CD4-positive, alpha-beta T cell (primary cell): ENCODE data around the gene RAE1. TPM values are rescaled to one million over a fixed set of nuclear protein-coding genes. Genes with fewer than 3 reads are reported as not detected.

Source experiments
- ATAC-seq: fragments of 200-7000 bp; cut with Tn5 transposase; one replicate; pipeline ENCODE4 v1.10.0; 2022; ENCODE audit warnings: mild to moderate bottlenecking; ENCODE audit not compliant: poor library complexity
- CTCF ChIA-PET: fragments of 350-600 bp; sonication (Branson Sonifier 250); formaldehyde crosslinking; loops from one replicate; lab custom pipeline; 2021; ENCODE audit warnings: antibody characterized with exemption, inconsistent platforms; lab: Charles Lee
- POLR2A ChIA-PET: fragments of 350-600 bp; sonication (Branson Sonifier 250); formaldehyde crosslinking; loops from one replicate; lab custom pipeline; 2021; ENCODE audit warnings: antibody characterized with exemption, inconsistent platforms; lab: Charles Lee
- DNase-seq, 14 experiments: peaks; one replicate each; pipeline ENCODE4 v3.0.0-alpha.2; 2013 to 2020; ENCODE audit warnings: mixed read lengths in 2 of 14
- H3K27ac ChIP-seq, 2 donors: one replicate each; pipeline versions ENCODE4 v1.5.1 to v1.7.0; 2013; ENCODE audit warnings: low read length in 2 of 2, low read depth in 1 of 2, mild to moderate bottlenecking in 1 of 2
- H3K27me3 ChIP-seq, 2 experiments: 1 replicate in 1 of 2; 2 replicates in 1 of 2; pipeline versions ENCODE4 v1.6.1 to v1.7.0; 2013; ENCODE audit warnings: low read length in 2 of 2, control low read depth in 1 of 2, mild to moderate bottlenecking in 1 of 2, moderate library complexity in 1 of 2; ENCODE audit not compliant: insufficient read depth in 2 of 2, control insufficient read depth in 1 of 2
- H3K36me3 ChIP-seq: one replicate; pipeline ENCODE4 v1.6.1; 2013; ENCODE audit warnings: low read length, control low read depth; ENCODE audit not compliant: insufficient read depth
- H3K4me1 ChIP-seq: one replicate; pipeline ENCODE4 v1.6.1; 2013; ENCODE audit warnings: low read length, control low read depth; ENCODE audit not compliant: insufficient read depth
- H3K4me3 ChIP-seq: one replicate; pipeline ENCODE4 v1.5.1; 2013; ENCODE audit warnings: mild to moderate bottlenecking, low read length, moderate library complexity
- H3K9me3 ChIP-seq, 2 experiments: 1 replicate in 1 of 2; 2 replicates in 1 of 2; pipeline versions ENCODE4 v1.6.1 to v1.7.0; 2013; ENCODE audit warnings: low read length in 2 of 2, mild to moderate bottlenecking in 2 of 2, control low read depth in 1 of 2, moderate library complexity in 1 of 2; ENCODE audit not compliant: control insufficient read depth in 1 of 2, insufficient read depth in 1 of 2
- H3K27ac Mint-ChIP-seq: one replicate; pipeline ENCODE4 v1.8.0; 2020; ENCODE audit warnings: mixed read lengths
- H3K27me3 Mint-ChIP-seq: one replicate; pipeline ENCODE4 v1.8.0; 2021; ENCODE audit warnings: mixed read lengths
- H3K36me3 Mint-ChIP-seq: one replicate; pipeline ENCODE4 v1.8.0; 2021; ENCODE audit warnings: low read depth, mixed read lengths
- H3K4me1 Mint-ChIP-seq: one replicate; pipeline ENCODE4 v1.8.0; 2021; ENCODE audit warnings: low read depth, mixed read lengths
- H3K4me3 Mint-ChIP-seq: one replicate; pipeline ENCODE4 v1.8.0; 2020; ENCODE audit warnings: mild to moderate bottlenecking, mixed read lengths
- H3K9me3 Mint-ChIP-seq: one replicate; pipeline ENCODE4 v1.8.0; 2020; ENCODE audit warnings: mixed read lengths
- CTCF ChIP-seq: fragments of 200-600 bp; IDR thresholded peaks from one replicate; pipeline ENCODE4 v1.8.0; 2022; ENCODE audit warnings: antibody characterized with exemption, mild to moderate bottlenecking
- intact Hi-C, 2 experiments: fragments of 100-400 bp; cut with DNase I in 1 of 2; cut with micrococcal nuclease in 1 of 2; formaldehyde crosslinking; loops; one replicate each; pipeline versions ENCODE4 v1.15.1 to v1.9.0; 2023 to 2025; cut with DNase I, micrococcal nuclease
- total RNA-seq, 174 experiments: library from RNA in 2 of 174; stranded (reverse) in 2 of 174; gene quantifications; one replicate each; pipeline ENCODE4 v1.2.3 and lab custom pipeline; 2021 to 2026

The RAE1 gene
- total RNA-seq, 2 experiments from 2014 or later, result 58.8 to 60.7 TPM

- Histone ChIP-seq H3K27ac (peak overlapping the region; percentile 90 to 99), H3K9me3 (no peaks in the 10 kb centered on the region), H3K36me3 (peaks cover 88% of the 10 kb centered on the region), H3K4me1 (peaks cover 100% of the 10 kb centered on the region), H3K27me3 (no peaks in the 10 kb centered on the region), H3K4me3 (peak overlapping the region; percentile 54)
- ATAC-seq (peak; percentile 71), DNase-seq (peak; percentile 83 to 97 (median 94))
- Mint-ChIP-seq H3K9me3 (no peaks in the 10 kb centered on the region), H3K4me1 (peaks cover 95% of the 10 kb centered on the region), H3K36me3 (peaks cover 99% of the 10 kb centered on the region), H3K4me3 (peak overlapping the region; percentile 85), H3K27ac (peak overlapping the region; percentile 96), H3K27me3 (peaks cover 4% of the 10 kb centered on the region)
- intact Hi-C loops, result loop anchor here (1.0 to 5.0 kb wide), 6 partner anchors 9 to 1259 kb away; partner anchors contain the start of genes PMEPA1 (in 1 of the 2) and RAB22A (in 1 of the 2)
- no peak for TF ChIP-seq CTCF
- ChIA-PET POLR2A (interaction anchor here (0.6 to 7.1 kb wide), 33 partner anchors 8 to 1712 kb away, joined by 3 to 150 read pairs (median 5); partner anchors contain the start of genes AURKA, CASS4, CSTF1 and RBM38), CTCF (interaction anchor here (0.6 to 2.2 kb wide), 8 partner anchors 8 to 468 kb away, joined by 3 to 14 read pairs (median 4); no protein-coding TSS in a partner anchor)
Observed at GRCh38 chr20:57398231-57398821, 47.3 kb downstream of the RAE1 start.

- Histone ChIP-seq H3K4me3 (peak overlapping the region; percentile 54), H3K9me3 (no peaks in the 10 kb centered on the region), H3K27me3 (no peaks in the 10 kb centered on the region), H3K36me3 (peaks cover 88% of the 10 kb centered on the region), H3K27ac (peak overlapping the region; percentile 90 to 99), H3K4me1 (peaks cover 100% of the 10 kb centered on the region)
- POLR2A ChIA-PET, result interaction anchor here (0.6 to 7.1 kb wide), 25 partner anchors 9 to 1007 kb away, joined by 3 to 150 read pairs (median 13); partner anchors contain the start of genes AURKA, CSTF1, RBM38 and ZBP1
- peak overlapping the region; percentile 85 for H3K4me3 Mint-ChIP-seq
- CTCF ChIA-PET, result interaction anchor here (0.6 to 2.2 kb wide), 8 partner anchors 8 to 467 kb away, joined by 3 to 14 read pairs (median 4); no protein-coding TSS in a partner anchor
- ATAC-seq, result no peak
- no peaks in the 10 kb centered on the region for H3K9me3 Mint-ChIP-seq
- no peak for TF ChIP-seq CTCF
- peaks cover 4% of the 10 kb centered on the region for H3K27me3 Mint-ChIP-seq
- intact Hi-C loops, result loop anchor here (1.0 to 5.0 kb wide), 6 partner anchors 10 to 1258 kb away; partner anchors contain the start of genes PMEPA1 (in 1 of the 2) and RAB22A (in 1 of the 2)
- DNase-seq, result peak in 1 of 14 experiments; percentile 24
- peaks cover 99% of the 10 kb centered on the region for H3K36me3 Mint-ChIP-seq
- peaks cover 95% of the 10 kb centered on the region for H3K4me1 Mint-ChIP-seq
- peak overlapping the region; percentile 96 for H3K27ac Mint-ChIP-seq
Observed at GRCh38 chr20:57398901-57399535, 48.0 kb downstream of the RAE1 start.

GRCh38 chr20:57399587-57400155, 48.6 kb downstream of the RAE1 start:
- no peaks in the 10 kb centered on the region for H3K9me3 Mint-ChIP-seq
- H3K36me3 ChIP-seq, result peaks cover 88% of the 10 kb centered on the region
- no peaks in the 10 kb centered on the region for H3K27me3 ChIP-seq
- H3K9me3 ChIP-seq, result no peaks in the 10 kb centered on the region
- peaks cover 99% of the 10 kb centered on the region for H3K36me3 Mint-ChIP-seq
- H3K27ac Mint-ChIP-seq, result peak overlapping the region; percentile 96
- H3K27ac ChIP-seq, result peak overlapping the region; percentile 90 to 99
- ATAC-seq, result no peak
- peaks cover 90% of the 10 kb centered on the region for H3K4me1 Mint-ChIP-seq
- H3K4me1 ChIP-seq, result peaks cover 100% of the 10 kb centered on the region
- TF ChIP-seq CTCF, result no peak
- H3K4me3 ChIP-seq, result peak overlapping the region; percentile 54
- H3K27me3 Mint-ChIP-seq, result peaks cover 4% of the 10 kb centered on the region
- ChIA-PET CTCF (interaction anchor here (1.9 kb wide), 1 partner anchor 99 kb away, joined by 5 read pairs; no protein-coding TSS in a partner anchor), POLR2A (interaction anchor here (1.2 to 7.1 kb wide), 10 partner anchors 8 to 242 kb away, joined by 3 to 150 read pairs (median 20); partner anchors contain the start of gene RBM38)
- DNase-seq, result peak in 6 of 14 experiments; percentile 26 to 81 (median 47)
- intact Hi-C loops, result loop anchor here (2.0 to 5.0 kb wide), 5 partner anchors 33 to 1258 kb away; partner anchors contain the start of genes PMEPA1 (in 1 of the 2) and RAB22A (in 1 of the 2)
- peak overlapping the region; percentile 85 for H3K4me3 Mint-ChIP-seq
